ENCODE results near the gene RD3L. TPM values are rescaled to one million over a fixed set of nuclear protein-coding genes. Genes with fewer than 3 reads are reported as not detected.
"Not testable (repeated sequence)": the region's sequence is repeated elsewhere in the genome, so short reads cannot be mapped to it uniquely, and the experiment has no call there.

The RD3L gene
- total RNA-seq, 1 donor from 2014 or later: not detected

GRCh38 chr14:103928011-103928890, 14.1 kb downstream of the RD3L start, which contains the start of gene TDRD9:
Gene TDRD9 (plus strand): TSS chr14:103928456. CDS start chr14:103928510, 54 bp downstream.
- Histone ChIP-seq H3K9me3 (no peaks in the 10 kb centered on the region), H3K27me3 (no peaks in the 10 kb centered on the region), H3K27ac (no peak within 1 kb of the TSS), H3K4me1 (no peaks in the 10 kb centered on the region), H3K4me3 (no peak within 1 kb of the TSS), H3K36me3 (no peaks in the 10 kb centered on the region)
- no peak for TF ChIP-seq CTCF (IDR thresholded peaks at IDR 0.05)
- DNase-seq: no peak
- no peak for ATAC-seq
- intact Hi-C loops (cut with DNase I): no loop called here

GRCh38 chr14:103927566-103927965, 14.8 kb downstream of the RD3L start:
- Histone ChIP-seq H3K27me3 (no peaks in the 10 kb centered on the region), H3K4me3 (no peak overlapping the region), H3K27ac (no peak overlapping the region), H3K9me3 (no peaks in the 10 kb centered on the region), H3K36me3 (no peaks in the 10 kb centered on the region), H3K4me1 (no peaks in the 10 kb centered on the region)
- DNase-seq (no peak), ATAC-seq (no peak)
- no peak for TF ChIP-seq CTCF (IDR thresholded peaks at IDR 0.05)
- intact Hi-C loops (cut with DNase I): no loop called here

GRCh38 chr14:103925316-103925715, 17.0 kb downstream of the RD3L start:
- no peak overlapping the region for H3K4me3 ChIP-seq
- H3K4me1 ChIP-seq: peaks cover 6% of the 10 kb centered on the region
- H3K27ac ChIP-seq: no peak overlapping the region
- H3K36me3 ChIP-seq: no peaks in the 10 kb centered on the region
- H3K9me3 ChIP-seq: no peaks in the 10 kb centered on the region
- no peaks in the 10 kb centered on the region for H3K27me3 ChIP-seq
- intact Hi-C loops (cut with DNase I): no loop called here
- no peak for TF ChIP-seq CTCF (IDR thresholded peaks at IDR 0.05)
- DNase-seq (no peak), ATAC-seq (no peak)

GRCh38 chr14:103923863-103924262, 18.5 kb downstream of the RD3L start:
- Histone ChIP-seq H3K27me3 (no peaks in the 10 kb centered on the region), H3K27ac (no peak overlapping the region)
- intact Hi-C loops (cut with DNase I): no loop called here

GRCh38 chr14:103921855-103922200, 20.5 kb downstream of the RD3L start:
- intact Hi-C loops (cut with DNase I); H3K27ac ChIP-seq; ATAC-seq; H3K9me3 ChIP-seq; DNase-seq; H3K27me3 ChIP-seq: not testable (repeated sequence)
- Histone ChIP-seq H3K4me3 (peak overlapping the region; percentile 98), H3K36me3 (peaks cover 11% of the 10 kb centered on the region), H3K4me1 (peaks cover 12% of the 10 kb centered on the region)

More at GRCh38 chr14:103923863-103924262, 18.5 kb downstream of the RD3L start:
- DNase-seq (no peak), ATAC-seq (no peak)
- no peak for TF ChIP-seq CTCF (IDR thresholded peaks at IDR 0.05)
- Histone ChIP-seq H3K4me1 (peaks cover 12% of the 10 kb centered on the region), H3K36me3 (no peaks in the 10 kb centered on the region), H3K9me3 (no peaks in the 10 kb centered on the region), H3K4me3 (no peak overlapping the region)

GRCh38 chr14:103920981-103921854, 21.1 kb downstream of the RD3L start:
- H3K27me3 ChIP-seq: no peaks in the 10 kb centered on the region
- DNase-seq (peak; percentile 97), ATAC-seq (peak; percentile 100)
- peak overlapping the region; percentile 98 for H3K4me3 ChIP-seq
- peaks cover 17% of the 10 kb centered on the region for H3K36me3 ChIP-seq
- H3K27ac ChIP-seq: peak overlapping the region; percentile 84
- peak; percentile 97 for TF ChIP-seq CTCF (IDR thresholded peaks at IDR 0.05)
- peaks cover 12% of the 10 kb centered on the region for H3K4me1 ChIP-seq
- H3K9me3 ChIP-seq: no peaks in the 10 kb centered on the region
- intact Hi-C loops (cut with DNase I): no loop called here

All from upper lobe of right lung (tissue), 1 donor.